ENCODE results near the gene OSBPL5.

OSBPL5 gene

DNA sequence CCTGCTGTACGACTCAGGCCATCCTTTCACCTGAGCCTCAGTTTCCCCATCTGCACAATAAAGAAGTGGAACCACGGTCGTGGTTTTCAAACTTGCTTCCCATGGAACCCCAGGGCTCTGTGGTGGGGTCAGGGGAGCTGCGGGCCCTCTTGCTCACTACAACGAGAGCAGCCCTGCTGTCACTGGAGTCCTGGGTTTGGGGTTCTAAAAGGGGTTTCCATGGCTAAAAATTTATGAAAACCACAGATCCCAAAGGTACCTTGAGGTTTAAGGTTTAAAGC, 62.5 kb downstream of the OSBPL5 start:
- DNase-seq (ENCODE audit: low read depth in 2 of 2): no peak

- no peak for DNase-seq (ENCODE audit: low read depth in 2 of 2)
Measured at GRCh38 chr11:3101921-3102640, 63.0 kb downstream of the OSBPL5 start.

GRCh38 chr11:3099178-3099577, 65.9 kb downstream of the OSBPL5 start:
- no peak for DNase-seq (ENCODE audit: low read depth in 2 of 2)

GRCh38 chr11:3096909-3097530, 68.1 kb downstream of the OSBPL5 start:
- DNase-seq (ENCODE audit: low read depth in 2 of 2): no peak

DNA sequence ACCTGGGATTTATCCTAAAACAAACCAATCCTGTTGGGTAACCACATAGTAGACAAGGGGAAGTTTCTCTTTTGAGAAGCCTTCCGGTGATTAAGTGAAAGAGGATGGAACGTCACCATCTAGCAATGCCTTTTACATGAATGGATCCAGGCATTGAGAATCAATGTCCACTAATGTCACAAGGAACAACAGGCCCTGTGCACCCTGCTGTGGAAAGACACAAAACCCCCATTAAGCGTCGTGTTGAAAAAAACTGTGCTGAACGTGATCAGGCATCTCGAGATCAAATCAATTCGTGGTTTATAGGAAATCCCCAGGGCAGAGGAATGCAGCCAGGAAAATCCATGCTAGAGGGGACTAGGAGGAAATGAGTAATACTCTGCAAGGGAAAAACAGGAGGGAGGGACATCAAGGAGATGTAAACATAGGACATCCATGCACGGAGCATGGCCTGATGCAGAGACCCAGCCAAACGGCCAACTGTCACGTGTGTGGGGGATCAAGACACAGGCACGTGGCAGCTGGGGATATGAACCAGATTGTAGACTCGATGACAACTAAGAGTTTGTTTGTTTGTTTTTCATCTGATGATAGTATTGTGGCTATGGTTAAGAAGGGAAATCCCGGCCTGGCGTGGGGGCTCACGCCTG, 69.3 kb downstream of the OSBPL5 start:
- DNase-seq (ENCODE audit: low read depth in 2 of 2): no peak

GRCh38 chr11:3094223-3094824, 70.8 kb downstream of the OSBPL5 start:
- DNase-seq (ENCODE audit: low read depth in 2 of 2): no peak

DNA sequence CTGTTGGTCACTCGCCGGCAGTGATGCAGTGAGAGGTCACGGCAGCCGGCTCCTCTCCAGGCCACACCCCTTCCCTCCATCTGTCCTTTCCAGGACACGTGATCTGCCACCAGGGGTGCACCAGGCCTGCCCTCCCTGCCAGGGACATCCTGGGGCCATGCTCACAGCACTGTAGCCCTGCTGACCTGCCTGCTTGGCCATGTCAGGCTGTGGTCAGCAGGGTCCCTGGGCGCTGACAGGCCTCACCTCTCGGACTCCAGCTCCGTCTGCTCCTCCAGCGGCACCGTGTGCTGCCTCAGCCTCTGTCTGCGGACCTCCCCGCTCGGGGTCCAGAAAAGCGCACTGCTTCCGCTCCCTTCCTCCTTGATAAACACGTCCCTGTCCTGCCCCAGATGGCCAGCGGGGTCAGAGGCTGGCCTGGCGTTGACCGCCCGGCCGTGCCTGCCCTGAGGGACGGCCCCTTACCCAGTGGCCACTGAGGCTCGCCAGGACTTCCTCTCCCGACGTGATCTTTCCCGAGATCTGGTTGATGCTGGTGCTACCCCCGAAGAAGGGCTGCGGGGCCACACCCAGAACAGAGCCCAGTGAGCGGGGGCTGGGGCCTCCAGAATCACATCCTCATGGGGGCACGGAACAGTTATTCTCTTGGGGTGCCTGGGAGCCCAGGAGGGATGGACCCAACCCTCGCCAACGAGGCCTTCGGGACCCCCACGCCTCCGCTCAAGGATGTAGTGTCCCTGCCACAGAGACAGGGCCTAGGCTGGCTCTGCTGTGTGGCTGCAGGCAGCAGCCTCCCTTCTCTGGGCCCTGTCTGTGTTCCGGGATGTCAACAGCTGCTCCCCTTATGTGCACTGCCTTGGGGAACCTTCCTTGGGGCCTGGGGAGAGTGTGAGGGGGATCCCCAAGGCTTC, 71.6 kb downstream of the OSBPL5 start:
- DNase-seq (ENCODE audit: low read depth in 2 of 2): no peak

DNA sequence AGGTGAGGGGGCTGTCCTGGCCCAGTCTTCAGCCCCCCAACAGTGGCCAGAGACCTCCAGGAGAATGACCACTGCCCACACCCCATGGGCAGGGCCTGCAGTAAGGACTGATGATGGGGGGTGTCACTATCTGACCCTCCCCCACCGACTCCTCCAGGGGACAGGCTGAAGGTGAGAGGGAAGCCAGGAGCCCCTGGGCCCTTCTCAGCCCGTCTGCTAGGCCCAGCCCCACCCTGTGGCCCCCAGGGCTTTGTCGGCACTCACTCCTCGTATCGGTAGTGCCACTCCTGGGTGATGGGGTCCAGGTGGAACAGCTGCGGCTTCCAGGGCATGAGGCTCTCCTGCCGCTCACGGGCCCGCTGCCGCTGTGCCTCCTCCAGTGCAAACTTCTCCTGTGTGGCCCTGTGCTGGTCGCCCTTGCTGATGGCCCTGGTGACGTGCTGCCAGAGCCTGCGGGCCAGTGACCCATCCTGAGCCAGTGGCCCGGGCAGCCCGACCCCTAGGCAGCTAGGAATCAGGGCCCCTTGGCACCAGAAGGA, 72.4 kb downstream of the OSBPL5 start:
- DNase-seq (ENCODE audit: low read depth in 2 of 2): no peak

DNA sequence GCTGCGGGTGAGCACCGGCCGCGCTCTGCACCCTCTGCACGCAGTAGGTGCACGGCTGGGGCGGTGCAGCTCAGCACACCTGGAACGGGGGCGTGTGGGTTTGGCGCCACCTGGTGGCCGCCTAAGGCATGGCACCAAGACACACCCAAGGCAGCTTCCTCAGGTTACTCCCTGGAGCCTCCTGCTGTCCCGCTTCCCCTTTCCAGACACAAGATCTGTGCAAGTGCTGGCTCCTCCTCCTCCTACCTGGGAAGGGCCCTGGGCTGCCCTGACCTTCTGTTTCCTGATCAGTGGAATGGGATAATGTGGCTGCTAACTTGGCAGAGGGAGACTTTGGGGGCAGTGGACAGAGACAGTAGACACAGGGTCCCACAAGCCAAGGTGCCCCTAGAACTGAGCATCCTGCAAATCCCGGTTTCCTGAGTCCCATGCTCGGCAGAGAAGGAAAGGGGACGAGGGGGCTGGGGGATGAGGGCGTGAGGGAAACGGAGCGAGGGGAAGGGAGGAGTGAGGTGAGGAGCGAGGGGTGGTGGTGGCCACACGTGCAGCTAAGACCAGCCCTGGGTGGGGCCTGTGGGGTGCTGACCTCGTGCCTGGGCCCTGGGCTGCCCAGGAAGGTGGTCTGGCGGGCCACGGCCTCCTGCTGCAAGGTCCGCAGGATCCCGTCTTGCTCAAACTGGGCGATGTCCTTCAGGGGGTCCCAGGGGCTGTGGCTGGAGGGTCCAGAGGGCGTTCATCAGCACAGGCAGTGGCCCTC, 73.1 kb downstream of the OSBPL5 start:
- DNase-seq (ENCODE audit: low read depth in 2 of 2): peak; percentile 54 to 55

- no peak for DNase-seq (ENCODE audit: low read depth in 2 of 2)
Measured at GRCh38 chr11:3091081-3091845, 73.8 kb downstream of the OSBPL5 start.

DNA sequence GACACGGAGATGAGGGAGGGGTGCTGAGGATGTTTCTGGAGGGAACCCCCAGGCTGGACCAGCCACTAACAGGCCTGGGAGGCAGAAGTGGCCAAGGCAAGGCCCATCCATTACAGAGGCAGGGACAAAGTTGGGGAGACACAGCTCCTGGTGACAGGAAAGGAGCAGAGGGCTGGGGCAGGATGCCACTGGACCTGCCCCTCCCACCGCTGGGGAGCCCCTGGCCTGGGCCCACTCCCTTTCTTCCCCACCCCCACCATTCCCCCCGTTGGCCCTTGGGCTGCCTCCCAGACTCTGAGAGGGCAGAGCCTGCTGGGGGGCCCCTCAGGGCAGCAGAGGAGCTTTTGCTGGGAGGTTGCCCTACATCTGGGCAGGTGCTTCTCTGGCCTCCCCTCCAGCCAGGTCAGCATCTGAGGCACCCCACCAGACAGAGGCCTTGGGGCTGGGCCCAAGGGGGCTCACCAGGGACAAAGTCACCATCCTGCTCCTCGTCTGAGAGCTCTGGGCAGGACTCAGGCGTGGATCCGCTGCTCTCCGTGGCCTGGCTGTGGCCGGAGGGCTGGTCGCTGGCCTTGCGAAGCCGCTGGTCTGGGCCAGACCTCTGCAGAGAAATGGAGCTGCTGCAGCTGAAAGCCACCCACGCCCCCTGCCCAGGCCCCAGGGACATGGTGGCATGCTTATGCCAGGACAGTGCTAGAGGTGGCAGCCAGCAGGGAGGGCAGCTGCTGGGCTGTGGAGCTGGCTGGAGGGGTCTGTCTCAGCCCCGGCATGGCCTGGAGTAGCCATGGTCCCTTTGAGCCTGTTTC, 74.8 kb downstream of the OSBPL5 start:
- DNase-seq (ENCODE audit: low read depth in 2 of 2): no peak

- DNase-seq (ENCODE audit: low read depth in 2 of 2): no peak
Measured at GRCh38 chr11:3089236-3090061, 75.7 kb downstream of the OSBPL5 start.

- DNase-seq (ENCODE audit: low read depth in 2 of 2): no peak
Measured at GRCh38 chr11:3088806-3089205, 76.3 kb downstream of the OSBPL5 start.

DNA sequence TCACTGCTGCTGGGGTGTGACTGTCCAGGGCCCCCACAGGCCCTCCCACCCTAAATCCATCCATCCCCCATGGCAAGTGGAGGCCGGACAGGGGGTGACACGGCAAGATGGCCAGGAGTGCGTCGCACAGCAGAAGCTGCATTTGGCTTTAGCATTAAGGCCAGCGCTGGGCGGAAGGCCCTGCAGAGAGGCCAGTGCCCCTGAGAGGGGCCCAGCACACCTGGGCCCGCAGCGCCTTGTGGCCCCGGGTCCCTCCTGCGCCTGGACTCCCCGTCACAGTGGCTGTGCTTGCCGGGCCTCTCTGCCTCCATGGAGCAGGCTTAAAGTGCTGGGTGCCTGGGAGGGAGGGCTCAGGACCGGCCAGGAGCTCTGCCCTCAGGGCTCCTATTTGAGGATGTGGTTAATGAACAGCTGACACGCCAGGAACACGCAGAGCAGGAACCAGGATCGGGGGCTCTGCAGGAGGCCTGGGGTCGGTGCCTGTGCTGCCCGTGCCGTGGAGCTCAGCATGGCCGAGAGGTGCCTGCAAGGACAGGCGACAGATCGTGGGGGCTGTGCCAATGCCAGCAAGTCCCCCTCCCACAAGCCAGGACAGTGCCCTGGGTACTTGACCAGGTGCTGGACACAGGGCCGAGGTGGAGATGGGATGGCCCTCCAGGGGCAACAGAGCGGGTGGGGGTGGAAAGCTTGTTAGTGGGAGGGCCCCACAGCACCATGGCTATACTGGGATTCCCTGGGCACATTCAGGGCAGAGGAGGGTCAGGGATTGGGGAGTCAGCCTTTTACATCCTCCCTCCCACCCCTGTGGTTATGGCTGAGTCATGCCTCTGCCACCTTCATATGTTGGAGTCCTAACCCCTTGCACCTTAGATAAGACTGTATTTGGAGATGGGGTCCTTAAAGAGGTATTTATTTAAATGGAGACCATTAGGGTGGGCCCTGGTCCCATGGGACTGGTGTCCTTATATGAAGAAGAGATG, 77.0 kb downstream of the OSBPL5 start:
- no peak for DNase-seq (ENCODE audit: low read depth in 2 of 2)

DNA sequence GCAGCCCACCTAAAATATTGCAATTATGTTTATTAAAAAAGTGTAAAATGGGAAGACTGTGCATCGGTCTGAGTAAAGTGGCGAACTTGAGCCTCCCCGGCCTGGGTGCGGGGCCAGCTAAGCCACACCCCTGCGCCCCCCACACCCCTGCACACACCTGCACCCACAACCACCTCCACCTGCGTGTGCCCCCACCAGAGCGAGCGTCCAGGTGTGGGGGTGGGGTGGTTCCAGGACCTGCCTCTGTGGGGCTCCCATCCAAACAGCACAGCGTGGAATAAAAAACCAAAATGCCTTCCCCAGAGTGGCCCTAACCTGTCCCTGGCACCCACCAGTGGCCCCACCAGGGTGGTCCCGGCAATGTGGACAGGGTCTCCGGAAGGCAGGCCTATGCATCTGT, 77.7 kb downstream of the OSBPL5 start:
- DNase-seq (ENCODE audit: low read depth in 2 of 2): no peak

GRCh38 chr11:3086671-3087150, 78.4 kb downstream of the OSBPL5 start:
- no peak for DNase-seq (ENCODE audit: low read depth in 2 of 2)

DNA sequence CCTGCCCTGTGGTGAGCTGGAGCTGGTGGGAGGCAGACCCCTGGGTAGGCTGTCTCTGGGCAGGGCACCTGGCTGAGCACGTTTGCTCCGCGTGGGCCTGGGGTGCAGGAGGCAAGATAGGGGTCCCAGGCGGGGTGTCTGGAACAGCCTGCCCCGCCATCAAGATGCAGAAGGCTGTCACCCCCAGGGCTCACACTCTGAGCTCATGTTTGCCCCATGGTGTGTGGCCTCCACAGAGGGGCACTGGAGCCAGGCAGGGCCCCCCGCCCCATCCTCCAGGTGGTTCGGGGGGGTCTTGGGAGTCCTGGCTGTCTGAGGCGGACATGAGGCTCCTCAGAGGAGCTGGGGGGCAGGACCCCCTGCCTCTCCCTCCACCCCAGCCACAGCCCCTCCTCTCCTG, 79.0 kb downstream of the OSBPL5 start:
- DNase-seq (ENCODE audit: low read depth in 2 of 2): no peak

All from stimulated activated CD8-positive, alpha-beta memory T cell treated with anti-CD3 and anti-CD28 coated beads, Interleukin-7, amount 100 ng/mL, for 1 hour (primary cell).